ENCODE results near the gene GRK4.
"Not testable (repeated sequence)": the region's sequence is repeated elsewhere in the genome, so short reads cannot be mapped to it uniquely, and the experiment has no call there.

The GRK4 gene

GRCh38 chr4:2935762-2936743, 27.3 kb upstream of the GRK4 start:
- no peaks in the 10 kb centered on the region for H3K9me3 Mint-ChIP-seq
- peak overlapping the region; percentile 95 for H3K27ac Mint-ChIP-seq
- H3K27me3 Mint-ChIP-seq = no peaks in the 10 kb centered on the region
- H3K4me1 Mint-ChIP-seq (ENCODE audit: low read depth) = peaks cover 70% of the 10 kb centered on the region
- peaks cover 66% of the 10 kb centered on the region for H3K36me3 Mint-ChIP-seq (ENCODE audit: low read depth)
- peak overlapping the region; percentile 89 for H3K4me3 Mint-ChIP-seq

DNA sequence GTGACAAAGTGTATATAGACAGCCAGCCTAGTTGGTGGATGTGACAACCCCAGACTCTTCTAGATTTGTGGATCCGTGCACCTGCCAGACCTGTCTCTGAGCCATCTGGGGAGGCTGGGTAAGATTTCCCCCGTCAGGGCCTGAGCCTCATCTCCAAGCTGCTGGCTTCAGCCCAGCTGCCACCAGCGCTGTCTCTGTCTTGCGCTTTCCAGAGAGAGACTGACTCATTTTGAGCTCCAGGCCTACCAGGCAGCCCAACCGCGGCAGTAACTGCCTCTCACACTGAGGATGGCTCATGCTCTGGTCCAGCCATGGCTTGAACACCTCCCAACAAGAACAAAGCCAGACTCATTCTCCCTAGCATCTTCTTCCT, 26.6 kb upstream of the GRK4 start:
- H3K36me3 Mint-ChIP-seq (ENCODE audit: low read depth) = peaks cover 68% of the 10 kb centered on the region

DNA sequence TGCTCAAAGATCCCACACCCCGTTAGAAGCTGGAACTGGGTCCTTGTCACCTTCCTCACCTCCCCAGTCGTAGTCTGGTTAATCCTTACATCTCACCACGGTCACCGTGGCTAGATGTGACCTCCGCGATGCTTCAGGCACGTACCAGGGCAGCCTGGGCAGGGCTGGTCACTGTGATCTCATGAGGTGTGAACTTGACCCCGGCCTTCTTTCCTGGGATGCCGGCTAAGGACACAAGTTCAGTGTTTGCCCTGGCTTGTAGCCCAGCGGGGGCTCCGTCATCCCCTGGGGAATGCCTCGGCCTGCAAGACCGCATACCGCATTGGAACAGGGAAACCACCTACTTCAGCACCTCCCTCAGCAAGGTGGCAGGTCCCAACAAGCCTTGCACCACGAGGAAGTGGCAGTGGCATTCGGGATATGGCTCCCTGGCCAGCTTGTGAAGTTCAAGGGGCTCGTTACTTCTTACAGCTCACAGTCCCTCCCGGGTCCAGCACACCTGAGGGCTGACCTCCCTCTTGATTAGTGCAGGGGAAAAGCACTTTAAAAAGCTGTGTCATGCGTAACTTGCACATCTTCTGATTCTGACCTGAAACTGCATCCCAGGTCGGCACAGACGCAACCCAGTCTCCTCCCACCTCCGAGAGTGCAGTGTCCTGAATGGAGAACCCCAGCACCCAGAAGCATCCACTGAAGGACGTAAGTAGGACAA, 26.1 kb upstream of the GRK4 start:
- Mint-ChIP-seq H3K4me3 (peak overlapping the region; percentile 89), H3K9me3 (no peaks in the 10 kb centered on the region), H3K27ac (peak overlapping the region; percentile 95), H3K27me3 (no peaks in the 10 kb centered on the region), H3K4me1 (ENCODE audit: low read depth) (peaks cover 63% of the 10 kb centered on the region), H3K36me3 (ENCODE audit: low read depth) (peaks cover 66% of the 10 kb centered on the region)

More for the DNA sequence above, 26.6 kb upstream of the GRK4 start:
- H3K27me3 Mint-ChIP-seq = no peaks in the 10 kb centered on the region
- peaks cover 66% of the 10 kb centered on the region for H3K4me1 Mint-ChIP-seq (ENCODE audit: low read depth)
- H3K4me3 Mint-ChIP-seq = peak overlapping the region; percentile 89
- H3K9me3 Mint-ChIP-seq = no peaks in the 10 kb centered on the region
- peak overlapping the region; percentile 95 for H3K27ac Mint-ChIP-seq

GRCh38 chr4:2937986-2938385, 25.4 kb upstream of the GRK4 start:
- peak overlapping the region; percentile 89 for H3K4me3 Mint-ChIP-seq
- H3K27ac Mint-ChIP-seq = peak overlapping the region; percentile 95
- peaks cover 73% of the 10 kb centered on the region for H3K36me3 Mint-ChIP-seq (ENCODE audit: low read depth)
- peaks cover 64% of the 10 kb centered on the region for H3K4me1 Mint-ChIP-seq (ENCODE audit: low read depth)
- H3K27me3 Mint-ChIP-seq = no peaks in the 10 kb centered on the region
- H3K9me3 Mint-ChIP-seq = no peaks in the 10 kb centered on the region

- Mint-ChIP-seq H3K27ac (peak overlapping the region; percentile 95), H3K36me3 (ENCODE audit: low read depth) (peaks cover 72% of the 10 kb centered on the region), H3K4me1 (ENCODE audit: low read depth) (peaks cover 62% of the 10 kb centered on the region)
- not testable (repeated sequence) for H3K27me3 Mint-ChIP-seq, H3K9me3 Mint-ChIP-seq, H3K4me3 Mint-ChIP-seq
These were observed 25.0 kb upstream of the GRK4 start for GRCh38 chr4:2938411-2938810.

- H3K27ac Mint-ChIP-seq = peak overlapping the region; percentile 91
- H3K9me3 Mint-ChIP-seq = no peaks in the 10 kb centered on the region
- peak overlapping the region; percentile 43 for H3K4me3 Mint-ChIP-seq
- peaks cover 65% of the 10 kb centered on the region for H3K4me1 Mint-ChIP-seq (ENCODE audit: low read depth)
- H3K27me3 Mint-ChIP-seq = no peaks in the 10 kb centered on the region
- H3K36me3 Mint-ChIP-seq (ENCODE audit: low read depth) = peaks cover 76% of the 10 kb centered on the region
These were observed 24.5 kb upstream of the GRK4 start for GRCh38 chr4:2938906-2939305.

DNA sequence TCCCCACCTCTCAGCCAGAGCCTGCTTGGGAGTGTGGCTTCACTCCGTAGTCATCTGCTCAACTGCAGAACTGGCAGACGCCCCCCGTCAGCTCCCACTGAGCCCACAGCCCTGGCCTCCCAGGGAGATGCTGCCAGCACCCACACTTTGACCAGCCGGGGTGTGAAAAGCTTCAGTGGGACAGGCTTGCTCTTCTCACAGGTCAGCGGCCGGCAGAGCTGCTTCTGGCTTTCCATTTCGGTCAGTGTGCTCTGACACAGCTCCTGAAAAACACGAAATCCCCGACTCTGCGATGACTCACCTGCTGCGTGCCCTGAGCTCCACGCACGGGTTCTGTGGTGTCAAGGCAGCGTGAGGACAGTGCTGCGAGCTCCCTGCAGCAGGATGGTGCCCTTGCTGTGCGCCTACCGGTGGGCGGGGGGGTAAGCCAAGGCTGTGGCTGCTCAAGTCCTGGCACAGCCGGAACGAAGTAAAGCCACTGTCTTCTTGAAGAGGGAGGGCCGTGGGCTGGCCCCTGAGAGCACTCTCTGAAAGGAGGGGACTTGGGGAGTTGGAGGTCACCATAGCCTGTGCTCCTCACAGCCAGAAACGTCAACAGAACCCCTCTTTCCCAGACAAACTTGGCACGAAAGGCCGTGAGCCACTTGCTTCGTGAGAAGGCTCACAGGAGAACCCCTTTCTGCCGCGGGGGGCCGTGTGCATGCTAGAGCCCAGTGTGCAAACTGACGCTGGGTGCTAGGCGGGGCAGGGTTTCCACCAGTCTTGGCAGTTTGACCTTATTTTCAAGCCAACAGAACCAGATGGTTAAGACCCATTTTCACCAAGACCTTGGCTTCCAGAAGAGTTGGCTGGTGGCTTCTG, 23.8 kb upstream of the GRK4 start:
- H3K4me3 Mint-ChIP-seq = peak overlapping the region; percentile 43
- no peaks in the 10 kb centered on the region for H3K9me3 Mint-ChIP-seq
- no peaks in the 10 kb centered on the region for H3K27me3 Mint-ChIP-seq
- peak overlapping the region; percentile 91 for H3K27ac Mint-ChIP-seq
- H3K36me3 Mint-ChIP-seq (ENCODE audit: low read depth) = peaks cover 83% of the 10 kb centered on the region
- peaks cover 73% of the 10 kb centered on the region for H3K4me1 Mint-ChIP-seq (ENCODE audit: low read depth)

DNA sequence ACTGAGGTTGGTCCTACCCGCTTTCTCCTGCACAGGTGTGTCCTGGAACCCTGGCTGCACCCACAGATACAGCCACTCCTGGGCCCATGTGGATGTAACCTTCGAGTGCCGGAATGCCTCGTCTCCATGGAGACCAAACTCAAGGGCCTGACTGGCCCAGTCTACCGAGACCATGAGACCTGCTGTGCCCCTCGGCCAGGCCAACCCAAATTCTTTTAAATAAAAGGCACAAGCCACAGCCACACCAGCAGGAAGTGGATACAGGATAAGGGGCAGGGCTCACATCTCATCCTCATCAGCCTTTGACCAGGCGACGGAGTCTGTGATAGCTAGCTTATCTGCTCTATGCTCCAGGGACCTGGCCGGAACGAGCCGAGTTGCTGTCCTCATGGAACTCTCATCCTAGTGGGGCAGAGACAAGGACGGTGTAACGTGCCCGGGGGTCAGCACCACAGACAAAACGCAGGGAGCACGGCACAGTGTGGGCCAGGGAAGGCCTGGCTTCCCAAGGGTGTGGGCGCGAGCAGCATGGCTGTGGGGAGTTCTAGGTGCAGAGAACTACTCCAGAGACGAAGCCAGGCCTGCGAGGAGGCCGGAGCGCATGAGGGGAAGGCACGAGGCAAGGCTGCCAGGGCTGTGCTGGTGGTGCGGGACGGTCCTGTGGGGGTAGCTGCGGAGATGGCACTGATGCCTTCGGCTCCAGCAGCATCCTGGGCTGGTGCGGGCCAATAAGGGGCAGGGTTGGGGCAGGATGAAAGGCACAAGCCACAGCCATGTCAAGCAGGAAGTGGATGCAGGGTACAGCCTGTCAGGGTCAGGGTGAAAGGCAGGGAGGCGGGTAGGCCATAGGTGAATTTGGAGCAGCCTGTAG, 22.9 kb upstream of the GRK4 start:
- H3K9me3 Mint-ChIP-seq = no peaks in the 10 kb centered on the region
- H3K4me1 Mint-ChIP-seq (ENCODE audit: low read depth) = peaks cover 70% of the 10 kb centered on the region
- H3K27ac Mint-ChIP-seq = peak overlapping the region; percentile 40
- no peak overlapping the region for H3K4me3 Mint-ChIP-seq
- H3K36me3 Mint-ChIP-seq (ENCODE audit: low read depth) = peaks cover 87% of the 10 kb centered on the region
- no peaks in the 10 kb centered on the region for H3K27me3 Mint-ChIP-seq

DNA sequence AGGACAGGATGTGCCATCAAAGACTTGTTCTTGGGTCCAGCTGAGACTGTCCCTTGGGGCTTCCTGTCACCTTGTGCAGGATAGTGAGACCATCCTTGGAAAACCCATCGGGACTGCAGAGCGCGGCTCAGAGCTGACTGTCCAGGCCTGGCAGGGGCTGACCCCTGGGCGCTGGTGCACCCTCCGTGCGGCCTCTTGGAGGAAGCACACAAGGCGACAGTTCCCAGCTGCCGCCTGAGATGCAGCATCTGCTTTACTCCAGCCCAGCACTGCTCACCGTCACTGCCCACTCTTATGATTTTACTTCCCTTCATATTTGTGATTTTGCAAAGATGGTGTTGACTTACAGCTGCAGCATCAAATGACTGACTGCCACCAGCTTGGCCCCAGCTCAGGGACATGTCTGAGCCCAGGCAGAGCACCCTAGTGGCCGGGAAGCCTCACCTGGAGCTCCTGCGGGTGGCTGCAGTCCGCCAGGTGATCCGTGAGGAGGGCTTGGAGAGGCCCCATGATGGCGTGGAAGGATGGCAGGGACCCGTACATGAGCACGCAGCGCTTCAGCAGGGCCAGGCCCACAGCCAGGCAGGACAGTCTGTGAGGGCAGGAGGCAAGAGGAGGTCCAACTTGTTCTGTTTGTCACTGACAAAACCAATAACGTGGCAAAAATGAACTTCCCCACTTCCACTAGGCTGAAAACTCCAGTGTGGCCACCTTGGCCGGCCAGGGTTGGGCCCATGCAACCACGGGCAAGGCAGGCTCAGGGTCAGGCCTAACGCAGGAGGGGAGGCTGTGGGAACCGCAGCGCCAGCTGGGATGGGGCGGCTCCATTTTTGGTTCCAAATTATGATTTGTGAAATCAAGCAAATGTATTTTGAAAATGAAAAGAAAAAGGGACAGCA, 22.0 kb upstream of the GRK4 start:
- Mint-ChIP-seq H3K36me3 (ENCODE audit: low read depth) (peaks cover 87% of the 10 kb centered on the region), H3K9me3 (no peaks in the 10 kb centered on the region), H3K27me3 (no peaks in the 10 kb centered on the region), H3K27ac (peak overlapping the region; percentile 40), H3K4me3 (no peak overlapping the region), H3K4me1 (ENCODE audit: low read depth) (peaks cover 69% of the 10 kb centered on the region)

DNA sequence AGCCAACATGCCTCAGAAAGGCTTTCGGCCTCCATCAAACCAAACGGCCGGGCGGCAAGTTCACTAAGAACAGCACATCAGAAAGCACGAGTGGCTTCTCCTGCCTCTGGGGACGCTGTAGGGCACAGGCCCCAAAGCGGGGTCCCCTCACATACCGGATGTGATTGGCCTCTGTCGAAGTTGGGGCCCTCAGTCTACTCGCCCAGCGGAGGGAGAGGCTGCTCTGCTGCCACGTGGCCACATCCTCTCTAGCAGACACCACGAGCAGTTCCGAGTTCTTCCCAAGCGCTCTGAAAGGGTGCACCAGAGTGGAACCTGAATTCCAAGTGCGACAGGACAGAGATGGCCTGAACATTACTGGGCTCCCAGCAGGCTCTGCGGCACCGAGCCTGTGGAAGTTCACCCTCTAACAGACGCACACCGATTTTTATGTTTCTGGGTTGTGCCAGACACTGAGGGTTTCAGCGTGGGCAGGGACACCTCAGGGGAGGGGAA, 21.3 kb upstream of the GRK4 start:
- Mint-ChIP-seq H3K4me3 (peak overlapping the region; percentile 24), H3K4me1 (ENCODE audit: low read depth) (peaks cover 65% of the 10 kb centered on the region), H3K36me3 (ENCODE audit: low read depth) (peaks cover 87% of the 10 kb centered on the region), H3K9me3 (no peaks in the 10 kb centered on the region), H3K27me3 (no peaks in the 10 kb centered on the region), H3K27ac (peak overlapping the region; percentile 71)

- Mint-ChIP-seq H3K9me3 (no peaks in the 10 kb centered on the region), H3K36me3 (ENCODE audit: low read depth) (peaks cover 86% of the 10 kb centered on the region), H3K27me3 (no peaks in the 10 kb centered on the region), H3K4me1 (ENCODE audit: low read depth) (peaks cover 59% of the 10 kb centered on the region), H3K27ac (peak overlapping the region; percentile 79), H3K4me3 (peak overlapping the region; percentile 24)
These were observed 20.6 kb upstream of the GRK4 start for GRCh38 chr4:2942532-2943363.

DNA sequence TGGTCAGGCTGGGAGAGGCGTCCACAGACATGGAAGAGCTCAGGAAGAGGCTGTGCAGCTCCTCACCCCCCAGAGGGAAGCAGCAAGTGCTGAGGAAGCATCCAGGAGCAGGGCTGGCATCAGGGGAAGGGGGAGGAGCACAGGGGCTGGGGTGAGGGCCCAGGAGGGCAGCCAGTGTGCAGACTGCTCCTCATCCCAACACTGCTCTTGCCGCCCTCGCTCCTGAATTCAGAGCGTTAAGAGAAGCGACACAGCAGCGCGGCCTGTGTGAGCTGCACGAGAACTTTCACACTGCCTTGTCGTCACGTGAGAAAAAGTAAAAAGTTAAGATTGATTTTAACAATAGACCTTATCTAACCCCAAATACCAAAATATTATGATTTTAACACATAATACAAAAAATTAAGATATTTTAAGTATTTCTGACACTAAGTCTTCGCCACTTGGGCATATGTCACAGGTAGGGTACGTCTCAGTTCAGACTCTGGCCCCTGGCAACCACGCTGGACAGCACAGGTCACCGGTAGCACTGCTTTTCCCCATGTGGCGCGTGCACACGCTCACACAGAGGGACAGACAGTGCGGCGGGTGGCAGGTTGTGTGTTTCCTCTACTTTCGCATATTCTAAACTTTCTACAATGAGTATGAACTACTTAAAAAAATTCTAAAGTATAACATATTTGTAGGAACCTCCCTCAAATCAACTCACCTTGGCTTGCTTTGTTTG, 19.8 kb upstream of the GRK4 start:
- Mint-ChIP-seq H3K27me3 (no peaks in the 10 kb centered on the region), H3K4me1 (ENCODE audit: low read depth) (peaks cover 54% of the 10 kb centered on the region), H3K36me3 (ENCODE audit: low read depth) (peaks cover 86% of the 10 kb centered on the region), H3K9me3 (no peaks in the 10 kb centered on the region), H3K27ac (peak overlapping the region; percentile 83), H3K4me3 (peak overlapping the region; percentile 17)
